HUES48 (cell line): ENCODE results near the gene GBF1.

Experiments used
- H3K27ac ChIP-seq: one replicate; pipeline ENCODE4 v1.7.0; 2013; ENCODE audit warnings: low read depth, low read length, inconsistent platforms
- H3K27me3 ChIP-seq: 2 replicates; pipeline ENCODE4 v1.6.1; 2013; ENCODE audit warnings: mild to moderate bottlenecking, low read length; ENCODE audit not compliant: control insufficient read depth, insufficient read depth
- H3K36me3 ChIP-seq: 2 replicates; pipeline ENCODE4 v1.6.1; 2013; ENCODE audit warnings: low read length; ENCODE audit not compliant: control insufficient read depth, insufficient read depth
- H3K4me1 ChIP-seq: 2 replicates; pipeline ENCODE4 v1.6.1; 2013; ENCODE audit warnings: mild to moderate bottlenecking, low read length; ENCODE audit not compliant: control insufficient read depth, insufficient read depth
- H3K4me3 ChIP-seq: 2 replicates; pipeline ENCODE4 v1.5.1; 2013; ENCODE audit warnings: mild to moderate bottlenecking, low read depth, low read length
- H3K9ac ChIP-seq: 2 replicates; pipeline ENCODE4 v1.6.1; 2013; ENCODE audit warnings: mild to moderate bottlenecking, low read depth, low read length, moderate library complexity
- H3K9me3 ChIP-seq: 2 replicates; pipeline ENCODE4 v1.6.1; 2013; ENCODE audit warnings: low read length; ENCODE audit not compliant: control insufficient read depth, insufficient read depth

GBF1 gene

DNA sequence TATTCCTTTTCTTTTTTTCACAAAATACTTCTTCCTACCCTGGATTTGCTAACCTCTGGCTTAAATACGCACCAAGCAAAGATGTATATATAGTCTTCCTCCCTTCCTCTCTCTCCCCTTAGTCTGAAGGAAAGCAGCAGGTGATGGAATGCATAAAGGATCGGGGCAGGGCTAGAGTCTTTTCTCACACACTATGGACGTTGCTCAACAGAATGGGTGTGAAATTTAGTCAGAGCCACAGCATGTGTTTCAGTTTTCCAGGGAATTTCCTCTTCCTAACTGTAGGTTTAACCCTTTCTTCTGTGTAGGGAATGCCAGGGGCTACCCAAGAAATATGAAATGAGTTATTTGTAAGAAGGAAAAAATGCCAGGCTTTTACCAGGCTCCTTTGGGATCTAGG is 78.7 kb downstream of the GBF1 start:
- Histone ChIP-seq H3K36me3 (no peaks in the 10 kb centered on the region), H3K4me1 (peaks cover 5% of the 10 kb centered on the region; the same call in 1 of the 2 replicates), H3K27me3 (no peaks in the 10 kb centered on the region), H3K4me3 (no peak overlapping the region), H3K9ac (no peak overlapping the region), H3K27ac (no peak overlapping the region), H3K9me3 (no peaks in the 10 kb centered on the region)

- H3K4me3 ChIP-seq: no peak overlapping the region
- H3K9me3 ChIP-seq: no peaks in the 10 kb centered on the region
- no peak overlapping the region for H3K27ac ChIP-seq
- no peaks in the 10 kb centered on the region for H3K27me3 ChIP-seq
- H3K36me3 ChIP-seq: no peaks in the 10 kb centered on the region
- H3K9ac ChIP-seq: no peak overlapping the region
- peaks cover 5% of the 10 kb centered on the region; the same call in 1 of the 2 replicates for H3K4me1 ChIP-seq
Observed at GRCh38 chr10:102326031-102326430, 80.7 kb downstream of the GBF1 start.

DNA sequence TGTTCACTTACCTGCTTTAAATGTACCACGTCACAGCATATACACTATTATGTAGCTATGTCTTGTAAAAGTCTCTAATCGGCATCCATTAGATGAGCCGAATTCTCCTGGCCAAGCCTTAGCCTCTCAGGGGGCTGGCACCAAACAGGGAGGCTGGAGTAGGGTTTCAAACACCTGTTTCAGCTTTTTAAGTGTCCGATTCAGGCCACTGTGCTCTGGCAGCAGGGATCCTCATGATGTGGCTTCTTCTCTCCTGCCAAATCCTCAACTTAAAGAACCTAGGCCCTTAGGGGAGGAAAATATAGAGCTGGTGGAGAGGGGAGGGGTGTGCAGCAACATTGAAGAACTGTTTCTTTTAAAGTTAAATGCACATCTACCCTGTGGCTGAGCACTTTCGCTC is 81.7 kb downstream of the GBF1 start:
- no peak overlapping the region for H3K9ac ChIP-seq
- no peaks in the 10 kb centered on the region for H3K36me3 ChIP-seq
- no peaks in the 10 kb centered on the region for H3K27me3 ChIP-seq
- H3K4me3 ChIP-seq: no peak overlapping the region
- peaks cover 5% of the 10 kb centered on the region; the same call in 1 of the 2 replicates for H3K4me1 ChIP-seq
- no peaks in the 10 kb centered on the region for H3K9me3 ChIP-seq
- no peak overlapping the region for H3K27ac ChIP-seq

GRCh38 chr10:102327641-102328040 is 82.3 kb downstream of the GBF1 start:
- Histone ChIP-seq H3K27me3 (no peaks in the 10 kb centered on the region), H3K4me1 (peaks cover 5% of the 10 kb centered on the region; the same call in 1 of the 2 replicates), H3K36me3 (peaks cover 4% of the 10 kb centered on the region; the same call in 1 of the 2 replicates), H3K9me3 (no peaks in the 10 kb centered on the region), H3K4me3 (no peak overlapping the region), H3K9ac (no peak overlapping the region), H3K27ac (no peak overlapping the region)

- Histone ChIP-seq H3K9ac (no peak overlapping the region), H3K9me3 (no peaks in the 10 kb centered on the region), H3K27ac (no peak overlapping the region), H3K36me3 (peaks cover 4% of the 10 kb centered on the region; the same call in 1 of the 2 replicates), H3K27me3 (no peaks in the 10 kb centered on the region), H3K4me3 (no peak overlapping the region), H3K4me1 (no peaks in the 10 kb centered on the region)
Observed at GRCh38 chr10:102332772-102333171, 87.4 kb downstream of the GBF1 start.

DNA sequence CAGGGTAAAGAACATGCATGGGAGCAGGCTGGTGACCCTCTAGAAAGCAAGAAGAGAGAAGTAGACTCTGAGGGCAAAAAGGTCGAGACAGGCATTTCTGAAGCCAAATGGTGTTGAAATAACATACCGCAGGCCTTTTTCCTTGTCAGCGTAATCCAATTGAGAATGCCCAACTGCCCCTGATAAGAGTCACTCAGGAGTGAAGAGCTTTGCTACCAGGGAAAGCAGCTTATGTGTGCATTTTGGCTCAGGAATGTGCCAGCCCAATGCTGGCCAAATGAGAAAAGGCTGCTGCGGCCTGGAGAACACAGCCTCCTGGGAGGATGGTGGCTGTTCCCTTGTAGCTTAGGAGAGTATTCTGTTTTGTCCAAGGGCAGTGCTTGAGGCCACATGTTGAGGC is 88.8 kb downstream of the GBF1 start:
- no peak overlapping the region for H3K9ac ChIP-seq
- no peaks in the 10 kb centered on the region for H3K27me3 ChIP-seq
- no peak overlapping the region for H3K27ac ChIP-seq
- H3K4me1 ChIP-seq: no peaks in the 10 kb centered on the region
- H3K4me3 ChIP-seq: no peak overlapping the region
- no peaks in the 10 kb centered on the region for H3K9me3 ChIP-seq
- peaks cover 4% of the 10 kb centered on the region; the same call in 1 of the 2 replicates for H3K36me3 ChIP-seq

- Histone ChIP-seq H3K4me1 (no peaks in the 10 kb centered on the region), H3K27ac (no peak overlapping the region), H3K9ac (no peak overlapping the region), H3K27me3 (peaks cover 6% of the 10 kb centered on the region; the same call in 1 of the 2 replicates), H3K9me3 (no peaks in the 10 kb centered on the region), H3K36me3 (peaks cover 4% of the 10 kb centered on the region; the same call in 1 of the 2 replicates), H3K4me3 (no peak overlapping the region)
Observed at GRCh38 chr10:102335184-102335583, 89.9 kb downstream of the GBF1 start.

GRCh38 chr10:102341038-102341688 is 95.8 kb downstream of the GBF1 start:
- Histone ChIP-seq H3K36me3 (peaks cover 5% of the 10 kb centered on the region), H3K9ac (no peak overlapping the region), H3K27ac (no peak overlapping the region), H3K4me3 (no peak overlapping the region), H3K4me1 (peaks cover 17% of the 10 kb centered on the region), H3K9me3 (no peaks in the 10 kb centered on the region), H3K27me3 (peaks cover 51% of the 10 kb centered on the region)

DNA sequence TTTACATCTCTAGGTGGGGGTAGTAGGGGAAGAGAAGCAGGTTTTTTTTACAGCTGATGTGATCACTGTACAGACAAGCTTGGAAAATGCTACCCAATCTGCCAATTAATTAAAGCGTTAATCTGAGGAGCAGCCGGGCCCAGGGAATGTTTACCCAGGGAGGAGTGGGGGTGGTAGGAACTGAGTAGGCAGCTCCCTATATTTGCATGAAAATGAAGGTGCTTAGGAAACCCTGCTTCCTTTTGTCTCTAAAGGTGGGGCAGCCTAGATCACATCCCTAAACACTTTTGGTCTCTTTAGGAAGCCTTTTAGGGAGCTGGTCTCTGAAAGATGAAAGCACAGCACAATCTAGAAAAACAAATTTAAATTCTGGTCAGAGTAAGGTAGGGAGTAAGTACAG is 97.1 kb downstream of the GBF1 start:
- Histone ChIP-seq H3K9me3 (no peaks in the 10 kb centered on the region), H3K36me3 (peaks cover 5% of the 10 kb centered on the region), H3K27me3 (peaks cover 51% of the 10 kb centered on the region), H3K27ac (peak overlapping the region; percentile 52), H3K4me1 (peaks cover 17% of the 10 kb centered on the region), H3K9ac (no peak overlapping the region), H3K4me3 (no peak overlapping the region)

- H3K4me3 ChIP-seq: no peak overlapping the region
- no peak overlapping the region for H3K9ac ChIP-seq
- H3K36me3 ChIP-seq: peaks cover 5% of the 10 kb centered on the region
- no peaks in the 10 kb centered on the region for H3K9me3 ChIP-seq
- peak overlapping the region; percentile 52 for H3K27ac ChIP-seq
- H3K4me1 ChIP-seq: peaks cover 17% of the 10 kb centered on the region
- H3K27me3 ChIP-seq: peaks cover 51% of the 10 kb centered on the region
Observed at GRCh38 chr10:102342958-102343357, 97.6 kb downstream of the GBF1 start.

DNA sequence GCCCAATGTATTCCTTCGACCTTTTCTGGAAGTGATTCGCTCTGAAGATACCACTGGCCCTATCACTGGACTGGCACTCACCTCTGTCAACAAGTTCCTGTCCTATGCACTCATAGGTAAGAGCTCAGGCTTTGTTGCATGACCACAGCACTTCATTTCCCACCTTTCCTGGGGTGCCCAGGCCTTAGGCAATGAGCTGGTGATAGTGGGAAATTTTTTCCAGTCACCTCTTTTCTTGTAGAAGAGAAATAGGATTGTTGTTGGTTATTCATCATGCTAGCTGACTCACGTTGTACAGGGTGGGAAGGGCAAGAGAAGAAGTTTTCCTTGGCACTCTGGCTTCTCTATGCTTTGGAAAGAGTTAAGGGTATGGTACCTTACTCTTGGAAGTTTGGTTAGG is 98.7 kb downstream of the GBF1 start:
- Histone ChIP-seq H3K9ac (no peak overlapping the region), H3K27ac (no peak overlapping the region), H3K9me3 (no peaks in the 10 kb centered on the region), H3K27me3 (peaks cover 51% of the 10 kb centered on the region), H3K4me3 (no peak overlapping the region), H3K4me1 (peaks cover 17% of the 10 kb centered on the region), H3K36me3 (peaks cover 5% of the 10 kb centered on the region)
